ENCODE data around the gene GNG12. TPM values are rescaled to one million over a fixed set of nuclear protein-coding genes. Genes with fewer than 3 reads are reported as not detected.
A peak's percentile ranks its signal among the peaks of the same experiment; 100 is the strongest.

GNG12 gene
- total RNA-seq, 3 donors from 2014 or later: 85.0 to 191 (median 158) TPM

- H3K4me1 ChIP-seq (ENCODE audit: low read depth): peaks cover 36% of the 10 kb centered on the region
- no peaks in the 10 kb centered on the region for H3K9me3 ChIP-seq
These were observed 15.1 kb downstream of the GNG12 start for GRCh38 chr1:67818162-67818561.

GRCh38 chr1:67817319-67817718 is 15.9 kb downstream of the GNG12 start:
- ATAC-seq (peak; percentile 79), DNase-seq (peak; percentile 86 to 90 (median 87))
- Histone ChIP-seq H3K4me1 (ENCODE audit: low read depth) (peaks cover 42% of the 10 kb centered on the region), H3K9me3 (no peaks in the 10 kb centered on the region), H3K4me3 (no peak overlapping the region), H3K36me3 (ENCODE audit: low read depth) (no peaks in the 10 kb centered on the region)
- TF ChIP-seq CTCF (IDR thresholded peaks at IDR 0.05): no peak
- intact Hi-C loops (cut with DNase I, micrococcal nuclease): no loop called here

More at GRCh38 chr1:67818162-67818561, 15.1 kb downstream of the GNG12 start:
- Histone ChIP-seq H3K4me3 (no peak overlapping the region), H3K36me3 (ENCODE audit: low read depth) (no peaks in the 10 kb centered on the region)
- TF ChIP-seq CTCF (IDR thresholded peaks at IDR 0.05): no peak
- no peak for ATAC-seq
- DNase-seq: no peak
- intact Hi-C loops (cut with DNase I, micrococcal nuclease): no loop called here

GRCh38 chr1:67816506-67816905 is 16.8 kb downstream of the GNG12 start:
- Histone ChIP-seq H3K9me3 (no peaks in the 10 kb centered on the region), H3K4me1 (ENCODE audit: low read depth) (peaks cover 46% of the 10 kb centered on the region), H3K4me3 (no peak overlapping the region), H3K36me3 (ENCODE audit: low read depth) (no peaks in the 10 kb centered on the region)
- no peak for TF ChIP-seq CTCF (IDR thresholded peaks at IDR 0.05)
- ATAC-seq (peak; percentile 51), DNase-seq (peak; percentile 44 to 68 (median 58))
- intact Hi-C loops (cut with DNase I, micrococcal nuclease): no loop called here

GRCh38 chr1:67816095-67816475 is 17.2 kb downstream of the GNG12 start:
- Histone ChIP-seq H3K36me3 (ENCODE audit: low read depth) (no peaks in the 10 kb centered on the region), H3K4me1 (ENCODE audit: low read depth) (peaks cover 46% of the 10 kb centered on the region), H3K9me3 (no peaks in the 10 kb centered on the region), H3K4me3 (no peak overlapping the region)
- ATAC-seq (peak; percentile 77), DNase-seq (peak in 2 of 3 donors; percentile 52 to 81)
- intact Hi-C loops (cut with DNase I, micrococcal nuclease): no loop called here
- no peak for TF ChIP-seq CTCF (IDR thresholded peaks at IDR 0.05)

- no peaks in the 10 kb centered on the region for H3K9me3 ChIP-seq
- H3K4me3 ChIP-seq: no peak overlapping the region
- no peak for TF ChIP-seq CTCF (IDR thresholded peaks at IDR 0.05)
- DNase-seq (peak; percentile 91 to 96 (median 94)), ATAC-seq (peak; percentile 77)
- no peaks in the 10 kb centered on the region for H3K36me3 ChIP-seq (ENCODE audit: low read depth)
- H3K4me1 ChIP-seq (ENCODE audit: low read depth): peaks cover 46% of the 10 kb centered on the region
- intact Hi-C loops (cut with DNase I, micrococcal nuclease): no loop called here
These were observed 17.8 kb downstream of the GNG12 start for GRCh38 chr1:67815303-67816094.

All from mucosa of descending colon (tissue), 3 donors.